Endothelial cell (in vitro differentiated cells): ENCODE data around the gene CHMP4B. TPM values are rescaled to one million over a fixed set of nuclear protein-coding genes. Genes with fewer than 3 reads are reported as not detected.

Experiments used
- DNase-seq: peaks from one replicate; pipeline ENCODE4 v3.0.0; 2021; ENCODE audit warnings: low spot score
- H3K27ac Mint-ChIP-seq: one replicate; pipeline ENCODE4 v1.8.0; 2021; ENCODE audit warnings: mixed read lengths, inconsistent platforms; ENCODE audit not compliant: unreplicated experiment
- H3K27me3 Mint-ChIP-seq: one replicate; pipeline ENCODE4 v1.8.0; 2021; ENCODE audit warnings: mild to moderate bottlenecking, moderate library complexity, mixed read lengths, inconsistent platforms; ENCODE audit not compliant: unreplicated experiment
- H3K36me3 Mint-ChIP-seq: one replicate; pipeline ENCODE4 v1.8.0; 2021; ENCODE audit warnings: mild to moderate bottlenecking, low read depth, mixed read lengths, inconsistent platforms; ENCODE audit not compliant: unreplicated experiment
- H3K4me1 Mint-ChIP-seq: one replicate; pipeline ENCODE4 v1.8.0; 2021; ENCODE audit warnings: mild to moderate bottlenecking, mixed read lengths, inconsistent platforms; ENCODE audit not compliant: unreplicated experiment
- H3K4me3 Mint-ChIP-seq: one replicate; pipeline ENCODE4 v1.8.0; 2021; ENCODE audit warnings: mild to moderate bottlenecking, mixed read lengths, inconsistent platforms; ENCODE audit not compliant: unreplicated experiment
- H3K9me3 Mint-ChIP-seq: one replicate; pipeline ENCODE4 v1.8.0; 2021; ENCODE audit warnings: mixed read lengths, inconsistent platforms; ENCODE audit not compliant: unreplicated experiment
- CTCF ChIP-seq: fragments of 200-600 bp; sonication (generic); IDR thresholded peaks from one replicate; pipeline ENCODE4 v1.5.0; 2021; ENCODE audit warnings: antibody characterized with exemption; ENCODE audit not compliant: unreplicated experiment
- total RNA-seq: library from RNA; stranded (reverse); fragmentation: NEBNext Ultra II Directional; extraction: Animal tissue kit (Norgen Biotek cat#: 25700); gene quantifications from one replicate; pipeline ENCODE4 v1.2.1, GENCODE V29; 2021; ENCODE audit not compliant: unreplicated experiment

CHMP4B gene
- total RNA-seq, 1 donor from 2014 or later = 117 TPM

GRCh38 chr20:33789109-33789857 lies 21.9 kb upstream of the CHMP4B start:
- DNase-seq = peak; percentile 45
- Mint-ChIP-seq H3K27me3 (no peaks in the 10 kb centered on the region), H3K36me3 (peaks cover 5% of the 10 kb centered on the region), H3K4me1 (peaks cover 39% of the 10 kb centered on the region), H3K4me3 (no peak overlapping the region), H3K9me3 (no peaks in the 10 kb centered on the region), H3K27ac (peak overlapping the region; percentile 24)
- no peak for TF ChIP-seq CTCF

- Mint-ChIP-seq H3K36me3 (peaks cover 5% of the 10 kb centered on the region), H3K4me3 (no peak overlapping the region), H3K4me1 (peaks cover 40% of the 10 kb centered on the region), H3K27ac (no peak overlapping the region), H3K9me3 (no peaks in the 10 kb centered on the region), H3K27me3 (no peaks in the 10 kb centered on the region)
- DNase-seq = no peak
- TF ChIP-seq CTCF = no peak
These were observed 21.3 kb upstream of the CHMP4B start for GRCh38 chr20:33789858-33790182.

- no peaks in the 10 kb centered on the region for H3K9me3 Mint-ChIP-seq
- H3K27me3 Mint-ChIP-seq = no peaks in the 10 kb centered on the region
- peaks cover 40% of the 10 kb centered on the region for H3K4me1 Mint-ChIP-seq
- H3K36me3 Mint-ChIP-seq = peaks cover 5% of the 10 kb centered on the region
- TF ChIP-seq CTCF = no peak
- DNase-seq = no peak
- H3K27ac Mint-ChIP-seq = no peak overlapping the region
- H3K4me3 Mint-ChIP-seq = peak overlapping the region; percentile 70
These were observed 20.6 kb upstream of the CHMP4B start for GRCh38 chr20:33790566-33790965.

GRCh38 chr20:33791021-33791420 lies 20.1 kb upstream of the CHMP4B start:
- Mint-ChIP-seq H3K27me3 (no peaks in the 10 kb centered on the region), H3K27ac (no peak overlapping the region), H3K9me3 (no peaks in the 10 kb centered on the region), H3K4me1 (peaks cover 40% of the 10 kb centered on the region), H3K36me3 (peaks cover 5% of the 10 kb centered on the region), H3K4me3 (no peak overlapping the region)
- DNase-seq = no peak
- TF ChIP-seq CTCF = no peak

- Mint-ChIP-seq H3K36me3 (peaks cover 5% of the 10 kb centered on the region), H3K27ac (no peak overlapping the region), H3K4me3 (no peak overlapping the region), H3K9me3 (no peaks in the 10 kb centered on the region), H3K4me1 (peaks cover 40% of the 10 kb centered on the region), H3K27me3 (no peaks in the 10 kb centered on the region)
- no peak for DNase-seq
- TF ChIP-seq CTCF = no peak
These were observed 19.6 kb upstream of the CHMP4B start for GRCh38 chr20:33791540-33791939.
